EL (cell line): ENCODE data around the gene TCTN1.
"Not testable (repeated sequence)": the region's sequence is repeated elsewhere in the genome, so short reads cannot be mapped to it uniquely, and the experiment has no call there.

Source experiments
- DNase-seq: peaks from one replicate; pipeline ENCODE4 v3.0.0-alpha.2; 2016

Gene TCTN1

GRCh38 chr12:110613771-110614684, at the start of gene TCTN1:
Gene TCTN1 (plus strand): TSS chr12:110614129. CDS start chr12:110614183, 54 bp downstream.
- peak; percentile 95 for DNase-seq

GRCh38 chr12:110564471-110564991, 49.4 kb upstream of the TCTN1 start:
- DNase-seq, result peak; percentile 19

- DNase-seq, result no peak
These were observed 47.7 kb upstream of the TCTN1 start for GRCh38 chr12:110565894-110566871.

GRCh38 chr12:110566993-110567392, 46.9 kb upstream of the TCTN1 start:
- no peak for DNase-seq

GRCh38 chr12:110568752-110569151, 45.2 kb upstream of the TCTN1 start:
- no peak for DNase-seq

- not testable (repeated sequence) for DNase-seq
These were observed 44.1 kb upstream of the TCTN1 start for GRCh38 chr12:110569838-110570237.

GRCh38 chr12:110570798-110571197, 43.1 kb upstream of the TCTN1 start:
- DNase-seq, result not testable (repeated sequence)

GRCh38 chr12:110574044-110574443, 39.9 kb upstream of the TCTN1 start:
- no peak for DNase-seq

GRCh38 chr12:110574717-110575230, 39.2 kb upstream of the TCTN1 start:
- not testable (repeated sequence) for DNase-seq

- DNase-seq, result no peak
These were observed 38.6 kb upstream of the TCTN1 start for GRCh38 chr12:110575326-110575725.

GRCh38 chr12:110576504-110576903, 37.4 kb upstream of the TCTN1 start:
- DNase-seq, result no peak

GRCh38 chr12:110577864-110578693, 35.9 kb upstream of the TCTN1 start:
- DNase-seq, result peak; percentile 73

GRCh38 chr12:110578694-110579534, 35.0 kb upstream of the TCTN1 start:
- no peak for DNase-seq

GRCh38 chr12:110579535-110580253, 34.2 kb upstream of the TCTN1 start:
- no peak for DNase-seq

- no peak for DNase-seq
These were observed 32.0 kb upstream of the TCTN1 start for GRCh38 chr12:110581931-110582275.

GRCh38 chr12:110582276-110583136, 31.4 kb upstream of the TCTN1 start:
- peak; percentile 53 for DNase-seq

GRCh38 chr12:110583137-110584059, 30.5 kb upstream of the TCTN1 start, which contains the start of gene PPTC7:
Gene PPTC7 (minus strand): TSS chr12:110583318. CDS start chr12:110583031, 287 bp downstream.
- DNase-seq, result peak; percentile 95

- DNase-seq, result peak; percentile 13
These were observed 28.6 kb upstream of the TCTN1 start for GRCh38 chr12:110585231-110585799.
